H9 (cell line): ENCODE results near the gene RABGAP1. TPM values are rescaled to one million over a fixed set of nuclear protein-coding genes. Genes with fewer than 3 reads are reported as not detected.

Experiments used
- DNase-seq: peaks from one replicate; pipeline ENCODE4 v3.0.0-alpha.2; 2017
- H2AFZ ChIP-seq: one replicate; pipeline ENCODE4 v1.6.1; 2013; ENCODE audit warnings: mild to moderate bottlenecking, low read length, control low read depth, moderate library complexity
- H2AK5ac ChIP-seq: 2 replicates; pipeline ENCODE4 v1.6.1; 2013; ENCODE audit warnings: low read length, control low read depth, mixed read lengths; ENCODE audit not compliant: insufficient read length
- H2BK120ac ChIP-seq: one replicate; pipeline ENCODE4 v1.6.1; 2013; ENCODE audit warnings: low read depth, mild to moderate bottlenecking, low read length, control low read depth, inconsistent platforms; ENCODE audit not compliant: poor library complexity, severe bottlenecking
- H2BK12ac ChIP-seq: 2 replicates; pipeline ENCODE4 v1.6.1; 2013; ENCODE audit warnings: low read length, control low read depth, mixed read lengths, low read depth; ENCODE audit not compliant: insufficient read length
- H2BK15ac ChIP-seq: 2 replicates; pipeline ENCODE4 v1.6.1; 2013; ENCODE audit warnings: low read depth, low read length, control low read depth
- H2BK20ac ChIP-seq: one replicate; pipeline ENCODE4 v1.6.1; 2013; ENCODE audit warnings: low read depth, mild to moderate bottlenecking, low read length, control low read depth, inconsistent platforms; ENCODE audit not compliant: poor library complexity, severe bottlenecking
- H2BK5ac ChIP-seq: 2 replicates; pipeline ENCODE4 v1.6.1; 2013; ENCODE audit warnings: low read length, control low read depth, mixed read lengths; ENCODE audit not compliant: insufficient read length
- H3K14ac ChIP-seq: 2 replicates; pipeline ENCODE4 v1.6.1; 2013; ENCODE audit warnings: low read length, control low read depth; ENCODE audit not compliant: insufficient read depth
- H3K18ac ChIP-seq: 2 replicates; pipeline ENCODE4 v1.6.1; 2013; ENCODE audit warnings: low read depth, mild to moderate bottlenecking, mixed read lengths, low read length, control low read depth; ENCODE audit not compliant: insufficient read length
- H3K23ac ChIP-seq: 2 replicates; pipeline ENCODE4 v1.6.1; 2013; ENCODE audit warnings: low read length, control low read depth, mixed read lengths, low read depth; ENCODE audit not compliant: insufficient read length
- H3K23me2 ChIP-seq: 2 replicates; pipeline ENCODE4 v1.6.1; 2013; ENCODE audit warnings: low read depth, mild to moderate bottlenecking, mixed read lengths, low read length, control low read depth; ENCODE audit not compliant: insufficient read length, poor library complexity, severe bottlenecking
- H3K27ac ChIP-seq: 2 replicates; pipeline ENCODE4 v1.5.1; 2013; ENCODE audit warnings: low read length, control low read depth, mixed read lengths, low read depth; ENCODE audit not compliant: insufficient read length
- H3K27me3 ChIP-seq: 2 replicates; pipeline ENCODE4 v1.6.1; 2013; ENCODE audit warnings: low read length, control low read depth, inconsistent platforms; ENCODE audit not compliant: insufficient read depth
- H3K4ac ChIP-seq: 2 replicates; pipeline ENCODE4 v1.6.1; 2013; ENCODE audit warnings: low read depth, mild to moderate bottlenecking, control low read depth, inconsistent platforms, low read length, moderate library complexity
- H3K4me1 ChIP-seq: 2 replicates; pipeline ENCODE4 v1.6.1; 2013; ENCODE audit warnings: low read length, control low read depth, inconsistent platforms; ENCODE audit not compliant: insufficient read depth
- H3K4me2 ChIP-seq: 2 replicates; pipeline ENCODE4 v1.6.1; 2013; ENCODE audit warnings: low read length, control low read depth, mixed read lengths; ENCODE audit not compliant: insufficient read length, insufficient read depth
- H3K56ac ChIP-seq: 2 replicates; pipeline ENCODE4 v1.6.1; 2013; ENCODE audit warnings: low read depth, mild to moderate bottlenecking, mixed read lengths, low read length, control low read depth; ENCODE audit not compliant: insufficient read length
- H3K79me1 ChIP-seq: 2 replicates; pipeline ENCODE4 v1.6.1; 2013; ENCODE audit warnings: low read depth, mild to moderate bottlenecking, moderate library complexity, low read length, control low read depth, inconsistent platforms; ENCODE audit not compliant: insufficient read depth, poor library complexity, severe bottlenecking
- H3K79me2 ChIP-seq: 2 replicates; pipeline ENCODE4 v1.6.1; 2013; ENCODE audit warnings: low read length, control low read depth, inconsistent platforms; ENCODE audit not compliant: insufficient read depth
- H3K9ac ChIP-seq: 2 replicates; pipeline ENCODE4 v1.6.1; 2013; ENCODE audit warnings: low read length, control low read depth, mixed read lengths; ENCODE audit not compliant: insufficient read length; ENCODE audit errors: extremely low read depth
- H3K9me3 ChIP-seq: one replicate; pipeline ENCODE4 v1.6.1; 2013; ENCODE audit warnings: low read depth, low read length, inconsistent platforms; ENCODE audit not compliant: control insufficient read depth
- H3T11ph ChIP-seq: one replicate; pipeline ENCODE4 v1.6.1; 2013; ENCODE audit warnings: mild to moderate bottlenecking, low read length, control low read depth, inconsistent platforms
- H4K20me1 ChIP-seq: one replicate; pipeline ENCODE4 v1.6.1; 2013; ENCODE audit not compliant: control insufficient read depth, insufficient read length, insufficient read depth
- H4K5ac ChIP-seq: 2 replicates; pipeline ENCODE4 v1.6.1; 2013; ENCODE audit warnings: low read depth, mild to moderate bottlenecking, mixed read lengths, low read length, control low read depth; ENCODE audit not compliant: insufficient read length
- H4K8ac ChIP-seq: replicated peaks from 2 replicates; pipeline ENCODE4 v1.6.1; 2013; ENCODE audit warnings: low read length, control low read depth, mixed read lengths, low read depth; ENCODE audit not compliant: insufficient read length
- H4K91ac ChIP-seq: 2 replicates; pipeline ENCODE4 v1.6.1; 2013; ENCODE audit warnings: low read depth, mild to moderate bottlenecking, moderate library complexity, mixed read lengths, low read length, control low read depth; ENCODE audit not compliant: insufficient read length
- H3K27ac Mint-ChIP-seq, 3 experiments: 2 replicates in 2 of 3; 3 replicates in 1 of 3; pipeline ENCODE4 v1.8.0; 2020 to 2021; ENCODE audit warnings: mixed read lengths in 3 of 3, mild to moderate bottlenecking in 1 of 3, moderate library complexity in 1 of 3
- H3K27me3 Mint-ChIP-seq: 2 replicates; pipeline ENCODE4 v1.8.0; 2021; ENCODE audit warnings: low read depth, mild to moderate bottlenecking, moderate library complexity, mixed read lengths
- H3K36me3 Mint-ChIP-seq, 3 experiments: 2 replicates in 2 of 3; 3 replicates in 1 of 3; pipeline ENCODE4 v1.8.0; 2020 to 2021; ENCODE audit warnings: low read depth in 3 of 3, mixed read lengths in 3 of 3; ENCODE audit not compliant: insufficient read depth in 1 of 3
- H3K4me1 Mint-ChIP-seq, 2 experiments: 2 replicates each; pipeline ENCODE4 v1.8.0; 2020; ENCODE audit warnings: mixed read lengths in 2 of 2
- H3K4me3 Mint-ChIP-seq, 2 experiments: 2 replicates in 1 of 2; 3 replicates in 1 of 2; pipeline ENCODE4 v1.8.0; 2020 to 2021; ENCODE audit warnings: mild to moderate bottlenecking in 2 of 2, mixed read lengths in 2 of 2, moderate library complexity in 1 of 2
- H3K9me3 Mint-ChIP-seq, 2 experiments: 2 replicates in 1 of 2; 3 replicates in 1 of 2; pipeline ENCODE4 v1.8.0; 2020; ENCODE audit warnings: mild to moderate bottlenecking in 2 of 2, mixed read lengths in 2 of 2, moderate library complexity in 1 of 2
- WGBS: extraction: QIAGEN DNeasy Blood & Tissue Kit; methylation state at CpG from one replicate; pipeline ENCODE4 v1.1.7; 2013; ENCODE audit warnings: missing lambda C conversion rate, low lambda C conversion rate, mixed read lengths; ENCODE audit not compliant: insufficient read length; ENCODE audit errors: extremely low coverage; 5-methylcytosine and 5-hydroxymethylcytosine counted together
- total RNA-seq: library from RNA; stranded (reverse); gene quantifications from 2 replicates; pipeline ENCODE4 v1.2.1, GENCODE V29; 2021
- TF ChIP-seq, protein P1 (sequence below): fragments of 200-600 bp; sonication (generic); conservative IDR thresholded peaks from 3 replicates; pipeline ENCODE4 v1.8.0; 2021; ENCODE audit warnings: antibody characterized with exemption, mild to moderate bottlenecking

Gene RABGAP1
- total RNA-seq, 1 experiment from 2014 or later, result 31.6 TPM

DNA sequence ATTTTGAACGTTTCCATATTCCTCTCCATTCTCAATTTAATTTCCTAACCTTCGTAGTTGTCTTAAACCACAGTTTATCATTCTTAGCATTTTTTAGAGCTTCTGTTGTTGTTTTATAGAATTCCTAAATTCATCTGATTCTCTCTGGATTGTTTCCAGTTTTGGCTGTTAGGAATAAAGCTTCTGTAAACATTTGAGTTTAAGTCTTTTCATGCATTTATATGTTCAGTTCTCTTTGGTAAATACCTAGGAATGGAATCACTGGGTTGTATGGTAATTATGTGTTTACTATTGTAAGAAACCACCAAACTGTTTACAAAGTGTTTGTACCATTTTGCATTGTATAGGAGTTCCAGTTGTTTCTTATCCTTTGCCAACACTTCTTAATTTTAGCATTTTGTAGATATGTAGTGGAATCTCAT, 122.4 kb downstream of the RABGAP1 start:
- no peaks in the 10 kb centered on the region for H3K9me3 ChIP-seq
- no peak overlapping the region for H4K8ac ChIP-seq
- H3K14ac ChIP-seq, result no peak overlapping the region
- H2BK15ac ChIP-seq, result no peak overlapping the region
- H3K27me3 ChIP-seq, result no peaks in the 10 kb centered on the region
- no peak overlapping the region for H2AFZ ChIP-seq
- H3K79me2 ChIP-seq, result no peaks in the 10 kb centered on the region
- H3K56ac ChIP-seq, result no peak overlapping the region
- Mint-ChIP-seq H3K27me3 (no peaks in the 10 kb centered on the region), H3K27ac (no peak overlapping the region), H3K36me3 (peaks cover 6 to 33% (median 32%) of the 10 kb centered on the region in 3 experiments; a peak in 5 of 7 replicates), H3K4me1 (peaks cover 5 to 7% of the 10 kb centered on the region in 2 experiments), H3K9me3 (no peaks in the 10 kb centered on the region), H3K4me3 (no peak overlapping the region; a peak in 1 of 5 replicates)
- no peaks in the 10 kb centered on the region for H3K23me2 ChIP-seq
- no peak overlapping the region for H3K23ac ChIP-seq
- no peaks in the 10 kb centered on the region for H4K20me1 ChIP-seq
- H2BK20ac ChIP-seq, result no peak overlapping the region
- no peak overlapping the region for H3K9ac ChIP-seq
- H2BK12ac ChIP-seq, result no peak overlapping the region
- no peak overlapping the region for H3T11ph ChIP-seq
- DNase-seq, result no peak
- H2AK5ac ChIP-seq, result no peak overlapping the region
- H3K27ac ChIP-seq, result no peak overlapping the region
- no peak overlapping the region for H3K4ac ChIP-seq
- no CpG with 5 or more reads among the region's 2 CpGs for WGBS
- H2BK120ac ChIP-seq, result no peak overlapping the region
- H4K5ac ChIP-seq, result no peak overlapping the region
- H4K91ac ChIP-seq, result no peak overlapping the region
- H3K4me1 ChIP-seq, result no peaks in the 10 kb centered on the region
- TF ChIP-seq, protein P1, sequence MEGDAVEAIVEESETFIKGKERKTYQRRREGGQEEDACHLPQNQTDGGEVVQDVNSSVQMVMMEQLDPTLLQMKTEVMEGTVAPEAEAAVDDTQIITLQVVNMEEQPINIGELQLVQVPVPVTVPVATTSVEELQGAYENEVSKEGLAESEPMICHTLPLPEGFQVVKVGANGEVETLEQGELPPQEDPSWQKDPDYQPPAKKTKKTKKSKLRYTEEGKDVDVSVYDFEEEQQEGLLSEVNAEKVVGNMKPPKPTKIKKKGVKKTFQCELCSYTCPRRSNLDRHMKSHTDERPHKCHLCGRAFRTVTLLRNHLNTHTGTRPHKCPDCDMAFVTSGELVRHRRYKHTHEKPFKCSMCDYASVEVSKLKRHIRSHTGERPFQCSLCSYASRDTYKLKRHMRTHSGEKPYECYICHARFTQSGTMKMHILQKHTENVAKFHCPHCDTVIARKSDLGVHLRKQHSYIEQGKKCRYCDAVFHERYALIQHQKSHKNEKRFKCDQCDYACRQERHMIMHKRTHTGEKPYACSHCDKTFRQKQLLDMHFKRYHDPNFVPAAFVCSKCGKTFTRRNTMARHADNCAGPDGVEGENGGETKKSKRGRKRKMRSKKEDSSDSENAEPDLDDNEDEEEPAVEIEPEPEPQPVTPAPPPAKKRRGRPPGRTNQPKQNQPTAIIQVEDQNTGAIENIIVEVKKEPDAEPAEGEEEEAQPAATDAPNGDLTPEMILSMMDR, result no peak
- H3K18ac ChIP-seq, result no peak overlapping the region
- H3K4me2 ChIP-seq, result no peak overlapping the region
- no peak overlapping the region for H2BK5ac ChIP-seq
- no peaks in the 10 kb centered on the region for H3K79me1 ChIP-seq
